HepG2 (cell line): ENCODE data around the gene SMARCA5. TPM values are rescaled to one million over a fixed set of nuclear protein-coding genes. Genes with fewer than 3 reads are reported as not detected.

Experiments used
- ADNP ChIP-seq: sonication (generic); formaldehyde crosslinking; IDR thresholded peaks from 2 replicates; pipeline ENCODE4 v1.4.0; 2020; ENCODE audit warnings: missing genetic modification reagents
- CCAR2 ChIP-seq: fragments of 200-400 bp; formaldehyde crosslinking; optimal IDR thresholded peaks from 2 replicates; pipeline ENCODE3; 2018; ENCODE audit warnings: low read depth, mild to moderate bottlenecking, low read length, moderate library complexity
- HNRNPL ChIP-seq: fragments of 200-400 bp; formaldehyde crosslinking; IDR thresholded peaks from 2 replicates; pipeline ENCODE4 v1.6.1; 2017; ENCODE audit warnings: mild to moderate bottlenecking, low read depth, low read length
- HNRNPLL ChIP-seq: fragments of 200-400 bp; formaldehyde crosslinking; IDR thresholded peaks from 2 replicates; pipeline ENCODE4 v1.6.1; 2017; ENCODE audit warnings: mild to moderate bottlenecking, low read depth, low read length; ENCODE audit not compliant: poor library complexity, severe bottlenecking
- KDM1A ChIP-seq: IDR thresholded peaks from 2 replicates; pipeline ENCODE4 v1.6.1; 2016; ENCODE audit warnings: missing compliant biosample characterization
- SALL1 ChIP-seq: sonication (generic); formaldehyde crosslinking; IDR thresholded peaks from 2 replicates; pipeline ENCODE4 v1.8.0; 2022; ENCODE audit warnings: mild to moderate bottlenecking, missing genetic modification reagents
- SNRNP70 ChIP-seq: fragments of 200-400 bp; formaldehyde crosslinking; IDR thresholded peaks from 2 replicates; pipeline ENCODE4 v1.6.1; 2017; ENCODE audit warnings: mild to moderate bottlenecking, low read depth, low read length, moderate library complexity
- YY1 ChIP-seq: IDR thresholded peaks from 2 replicates; pipeline ENCODE4 v1.6.1; 2011; ENCODE audit warnings: low read length, low read depth, moderate library complexity, mild to moderate bottlenecking; ENCODE audit not compliant: insufficient read depth, insufficient replicate concordance
- ZNF230 ChIP-seq: sonication (generic); formaldehyde crosslinking; IDR thresholded peaks from 2 replicates; pipeline ENCODE4 v1.4.0; 2020; ENCODE audit warnings: mild to moderate bottlenecking, missing genetic modification reagents
- polyA plus RNA-seq, 8 experiments: library from polyadenylated mRNA; depleted of rRNA in 3 of 8; stranded (reverse) in 7 of 8; unstranded in 1 of 8; fragments of >200 nt; fragmentation: Illumina TruSeq in 4 of 8; extraction: Trizol in 4 of 8; gene quantifications; 2 replicates each; pipeline versions ENCODE4 v1.2.1 to v1.2.3, GENCODE V29; 2011 to 2016; ENCODE audit warnings: low read depth in 4 of 8, missing spikeins in 1 of 8, mixed read lengths in 1 of 8; ENCODE audit not compliant: insufficient read depth in 1 of 8
- total RNA-seq, 5 experiments: library from RNA; depleted of rRNA; stranded (reverse); fragments of >200 nt; fragmentation: Illumina TruSeq; extraction: Trizol; gene quantifications; 2 replicates each; pipeline ENCODE4 v1.2.3, GENCODE V29; 2016; ENCODE audit warnings: low read depth in 1 of 5
- TF ChIP-seq, protein P1 (sequence below): sonication (generic); formaldehyde crosslinking; IDR thresholded peaks from 2 replicates; pipeline ENCODE4 v1.5.0; 2020; ENCODE audit warnings: missing genetic modification reagents
- TF ChIP-seq, protein P2 (sequence below): sonication (generic); formaldehyde crosslinking; conservative IDR thresholded peaks from 2 replicates; pipeline ENCODE4 v1.4.0; 2020; ENCODE audit warnings: mild to moderate bottlenecking, missing genetic modification reagents, moderate library complexity
- TF ChIP-seq, protein P3 (sequence below): sonication (generic); formaldehyde crosslinking; IDR thresholded peaks from 2 replicates; pipeline ENCODE4 v1.4.0; 2020; ENCODE audit warnings: missing genetic modification reagents, borderline replicate concordance

The SMARCA5 gene
- total and polyA plus RNA-seq, 2 of the 13 experiments (the other 11 are each of a cell fraction or from before 2014, with no cell fraction given) = 7.0 to 37.5 TPM

DNA sequence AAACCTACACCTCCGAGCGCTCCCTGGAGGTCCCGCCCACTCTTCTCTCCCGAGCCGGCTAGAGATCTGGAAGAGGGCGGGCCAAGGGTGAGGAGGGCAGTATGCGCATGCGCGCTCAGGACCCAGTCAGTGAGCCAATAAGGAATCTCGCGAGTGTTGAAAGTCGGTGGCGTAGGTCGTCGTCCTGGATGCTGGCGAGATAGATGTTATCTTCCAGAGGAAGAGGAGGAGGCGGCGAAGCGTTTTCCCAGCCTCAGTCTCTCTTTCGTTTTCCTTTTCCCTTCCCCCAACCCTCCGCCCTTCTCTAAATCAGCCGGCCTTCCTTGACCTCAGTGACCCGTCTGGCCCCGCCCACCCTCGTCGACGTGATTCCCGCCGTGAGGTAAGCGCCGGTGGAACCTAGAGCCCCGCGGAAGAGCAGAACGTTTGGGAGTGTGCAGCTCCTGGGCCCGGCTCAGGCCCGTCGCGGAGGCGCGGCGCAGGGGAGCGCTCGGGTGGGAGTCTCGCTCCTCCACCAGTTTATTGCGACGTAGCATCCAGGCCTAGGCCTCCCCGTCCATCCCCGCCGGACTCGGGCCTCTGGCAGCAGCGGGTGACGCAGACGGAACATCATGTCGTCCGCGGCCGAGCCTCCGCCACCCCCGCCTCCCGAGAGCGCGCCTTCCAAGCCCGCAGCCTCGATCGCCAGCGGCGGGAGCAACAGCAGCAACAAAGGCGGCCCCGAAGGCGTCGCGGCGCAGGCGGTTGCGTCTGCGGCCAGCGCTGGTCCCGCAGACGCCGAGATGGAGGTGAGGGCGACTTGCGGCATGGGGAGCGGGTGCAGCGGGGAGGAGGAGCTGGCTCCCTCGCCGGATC is at the start of gene SMARCA5 (continued):
- TF ChIP-seq, protein P1, sequence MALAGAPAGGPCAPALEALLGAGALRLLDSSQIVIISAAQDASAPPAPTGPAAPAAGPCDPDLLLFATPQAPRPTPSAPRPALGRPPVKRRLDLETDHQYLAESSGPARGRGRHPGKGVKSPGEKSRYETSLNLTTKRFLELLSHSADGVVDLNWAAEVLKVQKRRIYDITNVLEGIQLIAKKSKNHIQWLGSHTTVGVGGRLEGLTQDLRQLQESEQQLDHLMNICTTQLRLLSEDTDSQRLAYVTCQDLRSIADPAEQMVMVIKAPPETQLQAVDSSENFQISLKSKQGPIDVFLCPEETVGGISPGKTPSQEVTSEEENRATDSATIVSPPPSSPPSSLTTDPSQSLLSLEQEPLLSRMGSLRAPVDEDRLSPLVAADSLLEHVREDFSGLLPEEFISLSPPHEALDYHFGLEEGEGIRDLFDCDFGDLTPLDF (CRISPR knock-in tag) = peak; percentile 24
- TF ChIP-seq KDM1A (no peak), SALL1 (CRISPR knock-in tag) (peak; percentile 44), HNRNPLL (peak; percentile 57), HNRNPL (0 out of 2 replicates have a peak, but pooled peaks have one; percentile 34), CCAR2 (no peak), YY1 (peak; percentile 64), SNRNP70 (no peak), ZNF230 (CRISPR knock-in tag) (no peak), ADNP (no peak)
- TF ChIP-seq, protein P2, sequence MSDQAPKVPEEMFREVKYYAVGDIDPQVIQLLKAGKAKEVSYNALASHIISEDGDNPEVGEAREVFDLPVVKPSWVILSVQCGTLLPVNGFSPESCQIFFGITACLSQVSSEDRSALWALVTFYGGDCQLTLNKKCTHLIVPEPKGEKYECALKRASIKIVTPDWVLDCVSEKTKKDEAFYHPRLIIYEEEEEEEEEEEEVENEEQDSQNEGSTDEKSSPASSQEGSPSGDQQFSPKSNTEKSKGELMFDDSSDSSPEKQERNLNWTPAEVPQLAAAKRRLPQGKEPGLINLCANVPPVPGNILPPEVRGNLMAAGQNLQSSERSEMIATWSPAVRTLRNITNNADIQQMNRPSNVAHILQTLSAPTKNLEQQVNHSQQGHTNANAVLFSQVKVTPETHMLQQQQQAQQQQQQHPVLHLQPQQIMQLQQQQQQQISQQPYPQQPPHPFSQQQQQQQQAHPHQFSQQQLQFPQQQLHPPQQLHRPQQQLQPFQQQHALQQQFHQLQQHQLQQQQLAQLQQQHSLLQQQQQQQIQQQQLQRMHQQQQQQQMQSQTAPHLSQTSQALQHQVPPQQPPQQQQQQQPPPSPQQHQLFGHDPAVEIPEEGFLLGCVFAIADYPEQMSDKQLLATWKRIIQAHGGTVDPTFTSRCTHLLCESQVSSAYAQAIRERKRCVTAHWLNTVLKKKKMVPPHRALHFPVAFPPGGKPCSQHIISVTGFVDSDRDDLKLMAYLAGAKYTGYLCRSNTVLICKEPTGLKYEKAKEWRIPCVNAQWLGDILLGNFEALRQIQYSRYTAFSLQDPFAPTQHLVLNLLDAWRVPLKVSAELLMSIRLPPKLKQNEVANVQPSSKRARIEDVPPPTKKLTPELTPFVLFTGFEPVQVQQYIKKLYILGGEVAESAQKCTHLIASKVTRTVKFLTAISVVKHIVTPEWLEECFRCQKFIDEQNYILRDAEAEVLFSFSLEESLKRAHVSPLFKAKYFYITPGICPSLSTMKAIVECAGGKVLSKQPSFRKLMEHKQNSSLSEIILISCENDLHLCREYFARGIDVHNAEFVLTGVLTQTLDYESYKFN = 0 out of 2 replicates have a peak, but pooled peaks have one; percentile 11
- TF ChIP-seq, protein P3, sequence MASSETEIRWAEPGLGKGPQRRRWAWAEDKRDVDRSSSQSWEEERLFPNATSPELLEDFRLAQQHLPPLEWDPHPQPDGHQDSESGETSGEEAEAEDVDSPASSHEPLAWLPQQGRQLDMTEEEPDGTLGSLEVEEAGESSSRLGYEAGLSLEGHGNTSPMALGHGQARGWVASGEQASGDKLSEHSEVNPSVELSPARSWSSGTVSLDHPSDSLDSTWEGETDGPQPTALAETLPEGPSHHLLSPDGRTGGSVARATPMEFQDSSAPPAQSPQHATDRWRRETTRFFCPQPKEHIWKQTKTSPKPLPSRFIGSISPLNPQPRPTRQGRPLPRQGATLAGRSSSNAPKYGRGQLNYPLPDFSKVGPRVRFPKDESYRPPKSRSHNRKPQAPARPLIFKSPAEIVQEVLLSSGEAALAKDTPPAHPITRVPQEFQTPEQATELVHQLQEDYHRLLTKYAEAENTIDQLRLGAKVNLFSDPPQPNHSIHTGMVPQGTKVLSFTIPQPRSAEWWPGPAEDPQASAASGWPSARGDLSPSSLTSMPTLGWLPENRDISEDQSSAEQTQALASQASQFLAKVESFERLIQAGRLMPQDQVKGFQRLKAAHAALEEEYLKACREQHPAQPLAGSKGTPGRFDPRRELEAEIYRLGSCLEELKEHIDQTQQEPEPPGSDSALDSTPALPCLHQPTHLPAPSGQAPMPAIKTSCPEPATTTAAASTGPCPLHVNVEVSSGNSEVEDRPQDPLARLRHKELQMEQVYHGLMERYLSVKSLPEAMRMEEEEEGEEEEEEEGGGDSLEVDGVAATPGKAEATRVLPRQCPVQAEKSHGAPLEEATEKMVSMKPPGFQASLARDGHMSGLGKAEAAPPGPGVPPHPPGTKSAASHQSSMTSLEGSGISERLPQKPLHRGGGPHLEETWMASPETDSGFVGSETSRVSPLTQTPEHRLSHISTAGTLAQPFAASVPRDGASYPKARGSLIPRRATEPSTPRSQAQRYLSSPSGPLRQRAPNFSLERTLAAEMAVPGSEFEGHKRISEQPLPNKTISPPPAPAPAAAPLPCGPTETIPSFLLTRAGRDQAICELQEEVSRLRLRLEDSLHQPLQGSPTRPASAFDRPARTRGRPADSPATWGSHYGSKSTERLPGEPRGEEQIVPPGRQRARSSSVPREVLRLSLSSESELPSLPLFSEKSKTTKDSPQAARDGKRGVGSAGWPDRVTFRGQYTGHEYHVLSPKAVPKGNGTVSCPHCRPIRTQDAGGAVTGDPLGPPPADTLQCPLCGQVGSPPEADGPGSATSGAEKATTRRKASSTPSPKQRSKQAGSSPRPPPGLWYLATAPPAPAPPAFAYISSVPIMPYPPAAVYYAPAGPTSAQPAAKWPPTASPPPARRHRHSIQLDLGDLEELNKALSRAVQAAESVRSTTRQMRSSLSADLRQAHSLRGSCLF = no peak
